Measurements from ENCODE around the gene NKD1. TPM values are rescaled to one million over a fixed set of nuclear protein-coding genes. Genes with fewer than 3 reads are reported as not detected.
"Not testable (repeated sequence)": the region's sequence is repeated elsewhere in the genome, so short reads cannot be mapped to it uniquely, and the experiment has no call there.

The NKD1 gene
- total RNA-seq, 1 donor from 2014 or later, result 54.7 TPM

DNA sequence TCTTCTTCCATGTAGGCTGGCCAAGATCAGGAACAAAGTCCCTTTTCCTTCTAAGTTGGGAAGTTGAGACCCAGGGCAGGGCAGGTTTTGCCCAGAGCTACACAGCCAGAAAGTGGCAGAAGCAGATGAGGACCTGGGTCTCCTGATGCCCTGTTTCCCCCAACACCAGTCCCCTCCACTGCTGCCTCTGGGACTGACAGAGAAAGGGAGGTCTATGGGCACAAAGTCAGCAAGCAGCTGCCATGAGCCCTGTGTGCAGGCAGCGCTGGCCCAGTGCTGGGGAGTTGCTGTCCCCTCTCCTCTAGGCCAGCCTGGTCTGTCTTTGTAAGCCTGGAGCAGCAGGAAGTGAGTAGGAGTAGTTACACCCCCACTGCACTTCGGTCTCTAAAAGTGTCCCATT is 46.9 kb upstream of the NKD1 start:
- Mint-ChIP-seq H3K4me3 (no peak overlapping the region), H3K27me3 (ENCODE audit: low read depth) (peaks cover 2% of the 10 kb centered on the region), H3K27ac (ENCODE audit: unreplicated experiment) (no peak overlapping the region), H3K4me1 (peaks cover 41% of the 10 kb centered on the region), H3K36me3 (ENCODE audit: low read depth) (no peaks in the 10 kb centered on the region), H3K9me3 (no peaks in the 10 kb centered on the region)
- no peak for TF ChIP-seq CTCF (conservative IDR thresholded peaks at IDR 0.05)
- DNase-seq (ENCODE audit: low read depth, low spot score), result no peak

DNA sequence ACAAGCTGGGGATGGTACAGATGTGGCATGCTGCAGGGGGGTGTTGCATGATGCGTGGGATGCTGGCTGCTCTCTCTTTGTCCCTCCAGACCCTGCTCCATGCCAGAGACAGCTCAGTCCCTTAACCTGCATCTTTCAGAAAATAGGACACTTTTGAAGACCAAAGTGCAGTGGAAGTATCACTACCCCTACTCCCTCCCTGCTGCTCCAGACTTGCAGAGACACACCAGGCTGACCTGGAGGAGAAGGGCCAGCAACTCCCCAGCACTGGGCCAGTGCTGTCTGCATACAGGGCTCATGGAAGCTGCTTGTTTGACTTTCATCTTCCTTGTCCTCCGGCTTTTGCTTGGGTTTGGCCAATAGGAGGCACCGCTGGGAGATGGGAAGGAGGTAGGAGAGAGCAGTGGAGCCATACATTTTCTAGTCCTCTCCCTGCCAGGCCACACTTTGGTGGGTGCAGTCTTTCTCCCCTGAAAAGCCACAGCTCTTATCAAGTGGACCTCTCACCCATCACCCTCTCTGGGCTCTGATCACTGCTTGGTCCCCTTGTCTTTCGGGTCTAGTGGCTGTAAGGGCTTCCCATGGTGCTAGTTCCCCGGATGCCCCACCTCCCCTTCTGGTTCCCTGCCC is 46.1 kb upstream of the NKD1 start:
- no peak for TF ChIP-seq CTCF (conservative IDR thresholded peaks at IDR 0.05)
- peaks cover 49% of the 10 kb centered on the region for H3K4me1 Mint-ChIP-seq
- H3K4me3 Mint-ChIP-seq, result no peak overlapping the region
- peaks cover 2% of the 10 kb centered on the region for H3K27me3 Mint-ChIP-seq (ENCODE audit: low read depth)
- no peaks in the 10 kb centered on the region for H3K36me3 Mint-ChIP-seq (ENCODE audit: low read depth)
- H3K9me3 Mint-ChIP-seq, result no peaks in the 10 kb centered on the region
- DNase-seq (ENCODE audit: low read depth, low spot score), result no peak
- H3K27ac Mint-ChIP-seq (ENCODE audit: unreplicated experiment), result peak overlapping the region; percentile 72

GRCh38 chr16:50502616-50503011 is 45.6 kb upstream of the NKD1 start:
- Mint-ChIP-seq H3K4me3 (no peak overlapping the region), H3K9me3 (no peaks in the 10 kb centered on the region)

DNA sequence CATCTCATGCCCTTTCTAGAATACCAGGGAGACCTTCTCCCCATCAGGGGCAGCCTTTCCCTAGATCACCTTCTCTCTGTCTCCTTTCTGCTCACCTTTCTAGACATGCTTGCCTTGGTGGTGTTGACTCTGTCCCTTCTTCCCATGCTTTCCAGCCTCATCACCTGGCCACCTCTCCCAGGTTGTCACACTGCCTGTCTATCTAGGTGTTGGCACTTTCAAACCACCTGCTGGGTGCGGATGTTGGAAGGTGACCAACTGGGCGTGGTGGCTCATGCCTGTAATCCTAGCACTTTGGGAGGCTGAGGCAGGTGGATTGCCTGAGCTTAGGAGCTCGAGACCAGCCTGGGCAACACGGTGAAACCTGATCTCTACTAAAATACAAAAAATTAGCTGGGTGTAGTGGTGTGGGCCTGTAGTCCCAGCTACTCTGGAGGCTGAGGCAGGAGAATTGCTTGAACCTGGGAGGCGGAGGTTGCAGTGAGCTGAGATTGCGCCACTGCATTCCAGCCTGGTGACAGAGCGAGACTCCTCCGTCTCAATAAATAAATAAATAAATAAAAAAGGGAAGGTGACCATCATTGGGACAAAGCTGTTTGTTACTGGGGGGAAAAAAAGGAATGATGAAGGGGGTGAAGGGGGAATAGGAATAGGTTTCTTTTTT is 44.2 kb upstream of the NKD1 start:
- not testable (repeated sequence) for H3K4me3 Mint-ChIP-seq; DNase-seq (ENCODE audit: low read depth, low spot score); H3K27ac Mint-ChIP-seq (ENCODE audit: unreplicated experiment); H3K9me3 Mint-ChIP-seq; H3K27me3 Mint-ChIP-seq (ENCODE audit: low read depth); H3K36me3 Mint-ChIP-seq (ENCODE audit: low read depth)
- peaks cover 42% of the 10 kb centered on the region for H3K4me1 Mint-ChIP-seq

More at GRCh38 chr16:50502616-50503011, 45.6 kb upstream of the NKD1 start:
- TF ChIP-seq CTCF (conservative IDR thresholded peaks at IDR 0.05), result no peak
- H3K36me3 Mint-ChIP-seq (ENCODE audit: low read depth), result no peaks in the 10 kb centered on the region
- peaks cover 2% of the 10 kb centered on the region for H3K27me3 Mint-ChIP-seq (ENCODE audit: low read depth)
- peaks cover 49% of the 10 kb centered on the region for H3K4me1 Mint-ChIP-seq
- DNase-seq (ENCODE audit: low read depth, low spot score), result no peak
- peak overlapping the region; percentile 72 for H3K27ac Mint-ChIP-seq (ENCODE audit: unreplicated experiment)

DNA sequence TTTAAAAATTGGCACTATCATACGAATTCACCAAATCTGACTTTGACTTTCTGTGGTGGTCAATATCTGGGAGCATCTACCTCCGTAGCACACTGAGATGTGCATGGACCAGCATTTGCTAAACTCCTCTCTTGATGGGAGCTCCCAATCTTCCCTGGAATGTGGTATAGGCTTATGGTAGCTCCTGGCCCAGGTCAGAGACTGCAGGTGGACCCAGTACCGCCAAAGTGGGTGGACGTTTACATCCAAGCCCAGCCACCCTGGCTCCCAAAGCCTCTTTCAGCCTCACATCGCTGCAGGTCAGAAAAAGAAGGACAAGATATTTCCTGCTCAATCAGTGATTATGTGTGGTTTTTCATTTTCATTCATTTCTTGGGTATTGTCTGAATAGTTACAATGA is 43.1 kb upstream of the NKD1 start:
- DNase-seq (ENCODE audit: low read depth, low spot score), result no peak
- Mint-ChIP-seq H3K36me3 (ENCODE audit: low read depth) (peaks cover 3% of the 10 kb centered on the region), H3K4me1 (peaks cover 45% of the 10 kb centered on the region), H3K4me3 (no peak overlapping the region), H3K27me3 (ENCODE audit: low read depth) (peaks cover 2% of the 10 kb centered on the region), H3K27ac (ENCODE audit: unreplicated experiment) (peak overlapping the region; percentile 57), H3K9me3 (peaks cover 10% of the 10 kb centered on the region)
- no peak for TF ChIP-seq CTCF (conservative IDR thresholded peaks at IDR 0.05)
